LHCN-M2 (cell line): ENCODE results near the gene RPLP2. TPM values are rescaled to one million over a fixed set of nuclear protein-coding genes. Genes with fewer than 3 reads are reported as not detected.

Experiments
- DNase-seq: peaks from one replicate; pipeline ENCODE4 v3.0.0-alpha.2; 2012; ENCODE audit warnings: low read depth
- total RNA-seq: library from RNA; depleted of rRNA; stranded (reverse); fragments of >200 nt; gene quantifications from 2 replicates; pipeline ENCODE4 v1.2.3, GENCODE V29; 2014

RPLP2 gene
- total RNA-seq, 1 experiment from 2014 or later = 495 TPM

DNA sequence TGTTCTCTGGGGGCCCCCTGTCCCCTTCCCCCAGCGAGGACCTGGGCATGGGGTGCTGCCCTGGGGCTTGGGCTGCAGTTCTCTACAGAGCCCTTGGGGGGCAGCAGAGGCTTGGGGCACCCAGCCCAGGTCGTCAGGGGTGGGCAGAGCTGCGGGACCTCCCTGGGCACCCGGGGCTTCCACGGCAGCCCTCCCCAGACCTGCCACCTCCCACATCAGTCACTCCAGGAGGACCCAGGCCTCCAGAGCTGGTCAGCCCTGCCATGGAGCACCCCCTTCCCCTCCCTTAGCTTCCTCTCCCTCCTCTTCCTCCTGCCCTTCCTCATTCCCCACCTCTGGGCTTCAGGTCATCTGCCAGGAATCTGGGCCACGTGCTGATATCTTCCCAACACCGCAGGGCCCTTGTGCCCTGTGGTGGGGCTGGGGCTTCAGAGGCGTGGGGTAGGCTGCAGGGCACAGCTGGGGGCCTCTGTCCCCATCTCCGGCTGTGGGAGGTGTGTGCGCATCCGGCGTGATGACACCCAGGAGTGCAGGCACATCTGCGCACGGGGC lies 38.7 kb downstream of the RPLP2 start:
- DNase-seq = no peak

- DNase-seq = no peak
These were observed 39.5 kb downstream of the RPLP2 start for GRCh38 chr11:849104-849824.

- no peak for DNase-seq
These were observed 40.4 kb downstream of the RPLP2 start for GRCh38 chr11:849951-850774.

DNA sequence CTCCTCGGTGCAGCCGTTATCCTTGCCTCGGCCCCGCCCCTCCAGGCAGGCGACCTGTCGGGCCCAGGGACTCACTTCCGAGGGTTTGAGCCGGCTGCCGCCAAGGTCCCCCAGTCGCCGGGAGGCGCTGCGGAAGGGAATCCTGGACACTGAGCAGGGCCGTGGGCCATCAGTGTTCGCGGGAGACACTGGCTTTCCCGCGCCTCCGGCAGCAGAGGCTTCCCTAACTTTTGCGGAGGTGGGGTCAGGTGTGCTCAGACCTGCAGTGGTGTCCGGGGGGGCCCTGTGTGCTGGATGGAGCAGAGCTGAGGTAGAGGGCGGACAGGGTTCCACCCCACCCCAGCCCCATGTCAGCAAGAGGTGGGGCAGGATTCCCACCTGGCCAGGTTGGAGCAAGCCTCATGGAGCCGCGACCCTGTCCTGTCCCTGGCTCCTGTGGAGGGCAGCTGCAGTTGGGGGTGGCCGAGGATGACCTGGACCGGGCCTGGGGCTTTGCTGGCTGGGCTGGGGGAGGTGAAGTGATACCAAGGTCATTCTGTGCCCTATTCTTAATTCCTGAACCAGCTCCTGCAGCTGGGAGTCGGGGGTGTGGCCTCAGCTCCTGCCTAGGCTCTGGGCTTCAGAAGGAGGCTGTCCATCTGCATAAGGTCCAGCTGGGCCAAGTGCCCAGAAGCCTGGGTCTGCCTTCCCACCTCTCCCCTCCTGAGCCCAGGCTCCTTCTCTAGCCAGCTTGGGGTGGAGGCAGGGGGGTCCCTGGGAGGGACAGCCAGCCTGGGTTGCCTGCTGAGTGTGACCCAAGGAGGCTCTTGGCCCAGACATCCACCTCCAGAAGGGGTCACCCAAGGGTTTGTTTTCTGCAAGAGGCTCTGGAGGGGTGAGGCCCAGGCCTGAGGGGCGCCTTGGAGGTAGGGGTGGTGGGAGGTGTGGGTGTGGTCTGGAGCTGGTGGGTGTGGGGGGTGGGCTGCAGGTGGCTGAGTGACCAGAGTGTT lies 41.3 kb downstream of the RPLP2 start:
- no peak for DNase-seq

DNA sequence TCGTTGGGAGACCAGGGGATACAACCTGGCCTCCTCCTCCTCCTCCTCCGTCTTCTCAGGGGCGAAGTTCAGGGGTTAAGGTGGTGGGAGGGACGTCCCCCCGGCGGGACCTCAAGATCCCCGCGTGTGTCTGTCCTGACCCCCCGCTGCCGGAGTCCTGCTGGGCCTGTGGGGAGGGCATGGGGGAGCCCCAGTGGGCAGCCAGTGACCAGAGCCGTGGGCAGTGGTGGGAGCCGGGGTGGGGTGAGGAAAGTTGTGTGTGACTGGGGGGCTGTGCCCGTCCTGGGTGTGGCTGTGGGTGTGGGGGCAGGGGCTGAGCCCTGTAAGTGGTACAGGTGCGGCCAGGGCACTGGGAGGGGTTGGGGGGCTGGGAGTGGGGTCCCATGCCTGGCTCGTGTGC lies 43.0 kb downstream of the RPLP2 start:
- no peak for DNase-seq

DNA sequence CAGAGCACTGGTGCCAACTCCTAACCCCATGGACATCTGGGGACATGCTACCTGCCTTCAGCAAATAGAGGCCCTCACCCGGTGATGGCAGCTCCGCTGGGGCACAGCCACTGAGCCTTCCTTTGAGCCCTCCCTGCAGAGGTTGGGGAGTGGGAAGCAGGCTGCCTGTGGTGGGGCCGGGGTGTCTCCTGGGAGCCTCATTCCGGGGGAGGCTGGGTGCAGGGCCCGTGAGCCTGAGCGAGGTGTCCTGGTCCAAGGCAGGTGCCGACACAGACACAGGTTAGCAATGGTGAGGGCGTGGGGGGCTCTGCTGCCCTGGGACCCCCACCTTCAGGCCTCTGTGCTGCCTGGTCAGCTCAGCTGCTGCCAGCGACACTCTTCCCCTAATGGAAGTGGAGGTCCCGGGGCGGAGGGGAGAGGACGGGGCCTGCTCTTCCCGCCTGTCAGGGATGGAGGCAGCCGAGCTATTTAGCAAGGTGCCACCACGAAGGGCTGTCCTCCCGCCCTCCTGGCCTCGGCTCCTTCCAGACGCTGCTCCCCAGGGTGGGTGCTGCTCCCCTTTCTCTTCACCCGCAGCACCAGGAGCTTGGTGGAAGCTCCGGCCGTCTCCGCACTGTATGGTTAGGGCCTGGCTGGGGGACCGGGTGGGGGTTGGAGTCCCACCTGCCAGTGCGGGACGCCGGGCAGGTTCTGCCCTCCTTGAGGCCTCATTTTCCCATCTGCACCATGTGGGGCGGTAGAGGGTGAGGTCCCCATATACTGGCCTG lies 44.1 kb downstream of the RPLP2 start:
- DNase-seq = no peak

DNA sequence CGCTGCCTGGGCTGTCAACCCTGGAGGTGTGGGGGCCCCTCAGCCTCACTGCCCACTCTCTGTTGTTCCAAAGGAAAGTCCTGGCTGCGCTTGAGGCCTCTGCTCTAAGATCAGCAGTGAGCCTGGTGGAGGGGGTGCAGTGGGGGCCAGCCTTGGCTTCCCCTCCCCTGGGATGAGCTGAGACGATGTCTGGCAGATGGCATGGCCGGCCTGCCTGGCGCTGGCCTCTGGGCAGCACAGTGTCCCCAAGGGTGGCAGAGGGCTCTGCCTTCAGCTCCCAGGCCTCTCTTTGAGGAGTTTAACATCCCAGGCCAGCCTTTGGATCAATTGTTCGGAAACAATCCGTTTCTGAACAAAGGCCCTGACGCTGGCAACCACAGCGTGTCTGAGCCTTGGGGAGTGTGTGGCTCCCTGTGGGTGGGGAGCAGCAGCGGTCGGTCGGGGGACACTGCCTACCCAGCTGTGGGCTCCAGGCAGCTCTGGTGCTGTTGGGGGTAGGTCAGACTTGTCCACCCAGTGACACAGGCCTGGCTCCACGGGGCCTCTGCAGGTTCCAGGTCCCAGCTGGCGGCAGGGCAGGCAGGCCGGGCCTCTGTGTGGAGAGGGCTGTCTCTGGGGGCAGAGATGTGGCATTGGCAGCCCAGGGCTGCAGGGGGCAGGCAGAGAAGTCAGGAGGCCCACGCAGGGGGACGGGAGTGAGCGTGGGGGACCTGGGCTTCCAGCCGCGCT lies 45.0 kb downstream of the RPLP2 start:
- no peak for DNase-seq

DNA sequence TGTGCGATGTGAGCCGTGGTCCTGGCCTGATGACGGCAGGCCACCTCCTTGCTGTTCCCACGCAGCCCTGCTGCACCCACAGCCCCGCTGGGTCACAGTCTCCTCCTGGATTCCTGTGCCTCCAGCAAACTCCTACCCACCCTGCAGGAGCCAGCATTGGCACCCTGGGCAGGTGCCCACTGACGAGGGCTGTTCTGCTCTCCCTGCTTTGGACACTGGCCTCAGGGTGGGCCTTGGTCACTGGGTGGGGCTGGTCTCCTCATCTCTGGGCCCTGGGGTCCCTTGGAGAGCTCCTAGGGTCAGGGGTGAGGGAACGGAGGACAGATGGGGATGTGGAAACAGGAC lies 45.5 kb downstream of the RPLP2 start:
- DNase-seq = no peak

GRCh38 chr11:855796-856195 lies 46.0 kb downstream of the RPLP2 start:
- DNase-seq = no peak

- no peak for DNase-seq
These were observed 46.6 kb downstream of the RPLP2 start for GRCh38 chr11:856397-856796.

GRCh38 chr11:858053-858761 lies 48.4 kb downstream of the RPLP2 start:
- DNase-seq = no peak

- no peak for DNase-seq
These were observed 49.1 kb downstream of the RPLP2 start for GRCh38 chr11:858762-859339.

DNA sequence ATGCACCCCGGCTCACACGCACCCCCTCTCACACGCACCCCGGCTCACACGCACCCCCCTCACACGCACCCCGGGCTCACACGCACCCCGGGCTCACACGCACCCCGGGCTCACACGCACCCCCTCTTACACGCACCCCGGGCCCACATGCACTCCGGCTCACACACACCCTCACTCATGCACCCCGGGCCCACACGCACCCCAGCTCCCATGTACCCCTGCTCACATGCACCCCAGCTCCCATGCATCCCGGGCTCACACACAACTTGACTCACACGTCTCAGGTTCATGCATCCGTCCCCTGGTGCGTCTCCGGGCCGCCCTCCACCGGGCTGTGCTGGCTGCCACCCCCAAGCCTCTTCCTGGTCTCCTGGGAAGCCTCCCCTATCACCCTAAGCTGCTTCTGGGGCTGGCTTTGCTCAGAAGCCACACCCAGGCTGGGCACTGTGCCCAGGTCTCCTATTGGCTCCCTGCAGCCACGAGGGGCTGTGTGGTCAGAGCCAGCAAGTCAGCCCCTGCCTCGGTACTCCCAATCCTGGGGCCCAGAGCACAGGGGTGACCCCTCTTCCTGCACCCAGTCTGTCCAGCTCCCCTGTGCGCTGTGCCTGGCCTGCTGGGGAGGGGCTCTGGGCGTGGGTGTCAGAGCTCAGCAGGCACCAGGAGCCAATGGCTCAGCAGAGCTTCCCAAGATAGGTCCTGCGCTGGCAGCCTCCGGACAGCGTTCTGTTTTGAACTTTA lies 49.8 kb downstream of the RPLP2 start:
- DNase-seq = no peak

GRCh38 chr11:860234-861104 lies 50.7 kb downstream of the RPLP2 start:
- DNase-seq = no peak

- DNase-seq = no peak
These were observed 51.3 kb downstream of the RPLP2 start for GRCh38 chr11:861105-861479.

DNA sequence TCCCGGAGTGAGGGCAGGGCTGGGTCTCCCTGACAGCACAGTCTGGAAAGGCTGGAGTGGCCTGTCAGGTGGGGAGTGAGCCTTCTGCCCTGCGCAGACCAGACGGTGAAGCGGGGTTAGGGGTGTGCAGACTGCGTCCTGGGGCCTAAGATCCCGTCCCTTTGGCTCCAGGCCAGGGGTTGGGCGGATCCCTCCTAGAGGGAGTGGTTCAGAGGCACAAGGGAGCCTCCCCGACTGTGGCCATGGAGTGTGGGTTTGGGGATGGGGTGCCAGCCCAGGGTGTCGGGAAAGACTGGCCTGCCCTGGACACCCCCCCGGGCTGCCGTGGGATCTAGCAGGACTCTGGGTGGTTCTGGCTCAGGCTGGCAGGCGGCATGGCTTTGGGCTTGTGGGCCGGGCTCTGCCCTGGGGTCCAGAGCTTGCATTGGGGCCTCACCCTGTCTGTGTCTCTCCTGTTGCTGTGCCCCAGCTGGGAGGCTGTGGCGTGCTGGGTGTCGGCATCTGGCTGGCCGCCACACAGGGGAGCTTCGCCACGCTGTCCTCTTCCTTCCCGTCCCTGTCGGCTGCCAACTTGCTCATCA lies 52.4 kb downstream of the RPLP2 start:
- DNase-seq = no peak
